GM19351 (cell line): ENCODE data around the gene ZBTB2.

ENCODE experiments used
- ATAC-seq: cut with Tn5 transposase; IDR thresholded peaks from one replicate; pipeline ENCODE4 v1.9.1; 2021; ENCODE audit warnings: mild to moderate bottlenecking, moderate library complexity; ENCODE audit not compliant: unreplicated experiment

ZBTB2 gene

DNA sequence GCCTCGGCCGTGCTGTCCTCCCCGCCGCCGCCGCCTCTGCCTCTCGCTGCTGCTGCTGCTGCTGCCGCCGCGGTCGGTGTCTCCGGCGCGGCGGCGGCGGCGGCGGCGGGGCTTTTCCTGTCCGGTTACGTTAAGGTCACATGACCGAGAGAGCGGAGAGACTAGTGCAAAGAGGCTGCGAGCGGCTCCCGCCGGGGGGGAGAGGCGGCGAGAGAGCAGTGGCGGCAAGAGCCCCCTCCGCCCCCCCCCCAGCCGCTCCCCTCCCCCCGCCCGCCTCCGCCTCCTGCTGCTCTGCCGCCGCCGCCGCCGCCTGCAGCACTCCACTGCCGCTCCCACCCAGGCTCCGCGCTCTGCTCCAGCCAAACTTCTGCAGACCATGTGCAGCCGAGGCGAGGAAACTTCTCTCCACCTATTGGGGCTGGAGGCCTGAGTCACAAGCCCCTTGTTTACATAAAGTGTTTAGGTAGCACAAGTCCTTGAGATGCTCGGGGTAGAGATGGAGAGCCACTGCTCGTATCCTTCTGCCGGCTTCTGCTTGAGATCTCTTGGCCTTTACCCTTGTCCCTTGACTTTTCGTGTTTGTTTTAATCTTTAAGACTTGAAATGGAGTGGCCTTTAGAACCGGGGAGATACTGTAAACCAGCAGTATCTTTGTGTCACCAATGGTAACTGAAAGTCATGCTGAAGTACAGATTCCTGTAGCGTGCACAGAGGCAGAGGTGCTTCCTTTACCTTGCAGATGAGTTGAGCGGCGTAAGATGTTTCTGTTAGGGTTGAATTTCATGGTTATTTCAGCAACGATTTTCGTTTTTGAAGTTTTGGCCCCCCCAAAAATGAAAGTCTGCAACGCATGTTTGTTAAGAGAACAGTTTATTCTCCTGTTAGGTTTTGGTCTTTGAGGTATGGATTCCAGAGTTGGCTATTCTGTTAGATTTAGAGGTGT is at the start of gene ZBTB2:
Gene ZBTB2 (minus strand): TSS at position 89 of the 943 bp plus-strand sequence. CDS start 17,922 bp downstream, outside the sequence.
- ATAC-seq: peak; percentile 9

GRCh38 chr6:151440930-151441329 is 49.6 kb upstream of the ZBTB2 start:
- ATAC-seq: peak; percentile 53

GRCh38 chr6:151440498-151440897 is 49.1 kb upstream of the ZBTB2 start:
- ATAC-seq: peak; percentile 85

GRCh38 chr6:151437401-151437800 is 46.0 kb upstream of the ZBTB2 start:
- no peak for ATAC-seq

GRCh38 chr6:151436802-151437201 is 45.4 kb upstream of the ZBTB2 start:
- ATAC-seq: no peak

- ATAC-seq: no peak
Observed at GRCh38 chr6:151436300-151436699, 44.9 kb upstream of the ZBTB2 start.

DNA sequence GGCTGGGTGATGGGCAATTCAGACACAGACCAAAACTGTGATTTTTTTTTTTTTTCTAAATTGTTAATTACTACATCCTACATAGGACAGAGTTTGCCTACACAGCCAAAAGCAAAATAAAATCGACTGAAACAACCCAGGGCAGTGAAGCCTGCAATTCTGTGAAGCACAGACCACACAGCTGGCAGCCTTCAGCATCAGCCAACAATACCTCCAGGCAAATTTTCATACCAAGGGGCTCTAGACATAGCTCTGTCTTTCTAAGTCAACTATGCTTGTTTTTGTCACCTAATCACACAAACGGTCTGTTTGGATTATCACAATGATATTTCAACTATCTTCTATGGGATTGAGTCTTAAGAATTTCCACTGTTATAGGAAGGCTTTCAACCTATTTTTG is 43.0 kb upstream of the ZBTB2 start:
- ATAC-seq: peak; percentile 50

DNA sequence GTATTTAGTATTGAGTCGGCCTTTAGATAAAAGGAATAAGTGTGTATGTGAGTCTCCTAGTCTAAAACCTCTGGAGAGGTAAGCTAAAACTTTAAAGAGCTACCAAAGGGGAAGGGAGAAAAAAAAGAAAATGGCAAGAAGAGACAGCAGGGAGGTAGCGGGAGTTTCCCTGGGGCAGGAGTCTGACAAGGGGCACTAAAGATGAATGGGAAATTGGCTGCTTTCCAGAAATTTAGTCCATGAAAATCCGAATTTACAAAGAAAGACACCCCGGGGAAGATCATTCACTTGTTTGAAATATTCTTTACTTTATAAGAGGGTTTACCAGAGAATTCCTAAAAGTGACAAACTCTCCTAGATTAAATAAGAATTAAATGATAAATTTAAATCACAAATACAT is 41.3 kb upstream of the ZBTB2 start:
- ATAC-seq: no peak

GRCh38 chr6:151431337-151431736 is 40.0 kb upstream of the ZBTB2 start:
- no peak for ATAC-seq

GRCh38 chr6:151430886-151431285 is 39.5 kb upstream of the ZBTB2 start:
- no peak for ATAC-seq

DNA sequence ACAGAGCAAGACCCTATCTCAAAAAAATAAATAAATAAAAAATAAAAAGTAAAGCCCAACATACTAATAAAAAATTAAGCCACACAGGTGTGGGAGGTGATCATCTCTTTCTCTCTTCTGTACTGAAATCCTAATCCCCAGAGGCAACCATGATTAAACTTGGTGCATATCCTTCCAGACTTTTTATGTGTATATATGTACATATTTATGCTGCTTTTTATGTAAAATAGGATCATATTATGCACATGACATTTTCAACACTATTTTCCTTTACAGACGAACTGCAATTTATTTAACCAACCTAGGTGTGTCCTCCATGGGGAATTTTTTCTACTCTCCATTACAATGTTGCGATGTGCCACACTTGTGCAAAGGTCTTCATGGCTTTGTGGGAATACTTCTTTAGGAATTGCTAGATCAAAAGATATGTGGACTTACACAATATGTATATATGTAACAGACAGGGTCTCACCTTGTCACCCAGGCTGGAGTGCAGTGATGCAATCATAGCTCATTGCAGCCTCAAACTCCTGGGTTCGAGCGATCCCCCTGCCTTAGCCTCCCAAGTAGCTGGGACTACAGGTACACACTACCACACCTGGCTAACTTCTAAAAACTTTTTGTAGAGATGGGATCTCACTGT is 36.9 kb upstream of the ZBTB2 start:
- no peak for ATAC-seq

- ATAC-seq: no peak
Observed at GRCh38 chr6:151425561-151425960, 34.2 kb upstream of the ZBTB2 start.

DNA sequence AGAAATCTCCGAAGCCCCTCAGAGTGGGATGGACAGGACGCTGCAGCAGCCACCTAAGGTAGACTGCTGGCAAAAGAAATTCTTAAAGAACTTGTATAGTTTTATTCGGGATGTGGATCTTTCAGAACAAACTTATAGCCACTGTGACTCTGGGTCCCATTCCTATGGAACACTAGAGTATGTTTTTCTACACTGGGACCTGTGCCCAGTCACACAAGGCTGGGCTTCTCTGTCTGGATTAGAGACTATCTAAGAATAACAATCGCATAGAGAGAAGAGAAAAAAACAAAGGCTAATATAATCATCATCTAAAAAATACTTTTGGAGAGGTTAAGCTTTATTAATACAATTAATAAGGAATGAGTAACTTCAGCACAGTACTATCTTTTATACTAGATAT is 31.6 kb upstream of the ZBTB2 start:
- no peak for ATAC-seq

GRCh38 chr6:151417477-151417876 is 26.1 kb upstream of the ZBTB2 start:
- ATAC-seq: no peak

GRCh38 chr6:151414641-151415260 is 23.4 kb upstream of the ZBTB2 start:
- ATAC-seq: no peak

DNA sequence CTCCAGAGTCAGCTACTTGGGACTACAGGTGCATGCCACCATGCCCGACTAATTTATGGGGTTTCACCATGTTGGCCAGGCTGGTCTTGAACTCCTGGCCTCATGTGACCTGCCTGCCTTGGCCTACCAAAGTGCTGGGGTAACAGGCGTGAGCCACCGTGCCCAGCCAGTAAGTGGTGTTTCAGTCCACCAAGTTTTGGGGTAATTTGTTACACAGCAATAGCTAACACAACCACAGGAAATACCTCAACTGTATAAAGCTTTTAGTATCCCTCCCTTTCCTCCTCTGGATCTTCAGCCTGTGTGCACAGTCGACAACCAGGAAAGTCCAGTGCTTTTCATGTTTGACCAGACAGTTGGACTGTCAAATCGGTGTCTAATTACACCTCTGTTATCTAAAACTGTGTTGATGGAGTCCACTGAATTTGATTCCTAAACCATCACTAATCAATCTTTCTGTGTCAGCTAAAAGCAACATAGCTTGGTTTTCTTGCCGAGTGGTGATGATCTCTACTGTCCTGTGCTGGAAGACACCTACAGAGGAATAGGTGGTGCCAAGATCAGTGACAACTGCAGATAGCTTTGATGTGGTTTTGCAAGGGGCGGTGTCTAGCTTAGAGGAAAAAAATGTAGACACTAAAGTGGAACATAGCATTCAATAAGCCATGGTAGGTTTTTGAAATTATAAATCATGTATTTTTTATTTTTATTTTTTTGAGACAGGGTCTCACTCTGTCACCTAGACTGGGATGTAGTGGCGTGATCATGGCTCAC is 22.2 kb upstream of the ZBTB2 start:
- ATAC-seq: no peak

GRCh38 chr6:151412909-151413308 is 21.6 kb upstream of the ZBTB2 start:
- ATAC-seq: no peak

DNA sequence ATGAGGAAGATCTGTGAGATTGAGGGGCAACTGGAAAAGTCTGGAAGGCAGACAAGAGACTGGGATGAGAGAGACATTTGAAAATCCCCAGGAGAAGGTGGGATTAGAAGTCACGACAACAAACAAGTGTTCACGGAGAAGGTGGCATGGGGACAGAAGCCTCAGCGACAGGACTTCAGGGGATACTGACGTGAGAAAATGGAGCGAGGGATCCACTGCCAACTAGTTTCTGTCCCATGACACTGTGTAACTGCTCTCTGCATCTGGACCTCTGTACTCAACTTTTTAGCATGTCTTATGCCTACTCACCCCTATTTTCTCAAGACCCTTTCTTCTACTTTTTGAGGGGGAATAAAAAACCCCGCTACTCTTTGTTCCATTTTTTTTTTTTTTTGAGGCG is 18.3 kb upstream of the ZBTB2 start:
- ATAC-seq: no peak

- ATAC-seq: peak; percentile 39
Observed at GRCh38 chr6:151409260-151409659, 17.9 kb upstream of the ZBTB2 start.

DNA sequence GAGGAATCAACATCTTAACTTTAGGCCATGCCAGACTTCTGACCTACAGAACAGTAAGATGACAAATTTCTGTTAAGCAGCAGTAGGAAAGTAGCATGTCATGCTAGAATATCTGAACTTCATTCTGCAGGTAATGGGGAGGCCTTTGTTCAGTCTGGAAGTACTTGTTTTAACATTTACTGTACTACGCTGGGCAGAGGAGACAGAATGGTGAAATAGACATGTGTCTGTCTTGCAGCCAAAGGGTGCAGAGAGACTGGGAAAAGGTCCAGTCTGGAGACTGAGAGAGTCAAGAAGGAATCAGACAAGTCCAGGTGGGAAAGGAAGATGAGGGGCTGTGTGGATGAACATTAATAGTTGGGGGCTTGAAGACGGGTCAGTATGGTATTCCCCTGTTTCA is 17.5 kb upstream of the ZBTB2 start:
- no peak for ATAC-seq

DNA sequence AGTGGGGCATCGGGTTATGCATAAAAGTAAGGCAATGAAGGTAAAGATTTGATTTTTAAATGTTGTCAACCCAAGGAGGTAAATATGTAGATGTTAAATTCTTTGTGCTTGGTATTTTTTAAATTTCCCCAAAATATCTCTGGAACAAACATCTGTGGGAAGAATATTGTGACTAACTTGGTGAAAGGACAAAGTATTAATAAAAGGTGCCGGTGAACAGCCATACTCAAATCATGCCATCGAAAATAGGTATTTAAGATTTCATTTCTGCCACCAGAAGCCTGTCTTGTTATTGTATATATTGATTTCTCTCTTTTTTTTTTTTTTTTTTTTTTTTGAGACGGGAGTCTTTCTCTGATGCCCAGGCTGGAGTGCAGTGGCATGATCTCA is 12.6 kb upstream of the ZBTB2 start:
- no peak for ATAC-seq
